ACC112 (cell line): ENCODE data around the gene FGF22.

ENCODE experiments used
- H2AFZ ChIP-seq: fragments of 200-600 bp; sonication (generic); one replicate; pipeline ENCODE4 v1.6.0; 2017; ENCODE audit warnings: antibody characterized with exemption, low read length; ENCODE audit not compliant: unreplicated experiment
- H3K27ac ChIP-seq: fragments of 200-600 bp; sonication (generic); 2 replicates; pipeline ENCODE4 v1.5.1; 2014; ENCODE audit warnings: low read depth, mild to moderate bottlenecking, antibody characterized with exemption, low read length, moderate library complexity
- H3K27me3 ChIP-seq: fragments of 200-600 bp; sonication (generic); 2 replicates; pipeline ENCODE4 v1.6.1; 2014; ENCODE audit warnings: mild to moderate bottlenecking, antibody characterized with exemption, low read length, moderate library complexity, mixed read lengths; ENCODE audit not compliant: insufficient read depth
- H3K36me3 ChIP-seq: fragments of 200-600 bp; sonication (generic); 2 replicates; pipeline ENCODE4 v1.6.1; 2016; ENCODE audit warnings: mild to moderate bottlenecking, antibody characterized with exemption, low read length, moderate library complexity, mixed read lengths; ENCODE audit not compliant: insufficient read depth
- H3K4me1 ChIP-seq: fragments of 200-600 bp; sonication (generic); one replicate; pipeline ENCODE4 v1.6.1; 2016; ENCODE audit warnings: low read length, mixed read lengths; ENCODE audit not compliant: insufficient read depth, unreplicated experiment, control insufficient read depth
- H3K4me3 ChIP-seq: fragments of 200-600 bp; sonication (generic); 2 replicates; pipeline ENCODE4 v1.5.1; 2014; ENCODE audit warnings: mild to moderate bottlenecking, low read depth, low read length
- H3K79me2 ChIP-seq: fragments of 200-600 bp; sonication (generic); one replicate; pipeline ENCODE4 v1.6.0; 2016; ENCODE audit warnings: low read length; ENCODE audit not compliant: control insufficient read depth, unreplicated experiment, insufficient read depth

The FGF22 gene

GRCh38 chr19:633786-634639 lies 5.7 kb upstream of the FGF22 start:
- Histone ChIP-seq H3K4me3 (peak overlapping the region; percentile 99), H3K79me2 (peaks cover 3% of the 10 kb centered on the region), H2AFZ (peak overlapping the region; percentile 59), H3K27me3 (no peaks in the 10 kb centered on the region), H3K27ac (peak overlapping the region; percentile 50), H3K36me3 (no peaks in the 10 kb centered on the region), H3K4me1 (peaks cover 5% of the 10 kb centered on the region)

DNA sequence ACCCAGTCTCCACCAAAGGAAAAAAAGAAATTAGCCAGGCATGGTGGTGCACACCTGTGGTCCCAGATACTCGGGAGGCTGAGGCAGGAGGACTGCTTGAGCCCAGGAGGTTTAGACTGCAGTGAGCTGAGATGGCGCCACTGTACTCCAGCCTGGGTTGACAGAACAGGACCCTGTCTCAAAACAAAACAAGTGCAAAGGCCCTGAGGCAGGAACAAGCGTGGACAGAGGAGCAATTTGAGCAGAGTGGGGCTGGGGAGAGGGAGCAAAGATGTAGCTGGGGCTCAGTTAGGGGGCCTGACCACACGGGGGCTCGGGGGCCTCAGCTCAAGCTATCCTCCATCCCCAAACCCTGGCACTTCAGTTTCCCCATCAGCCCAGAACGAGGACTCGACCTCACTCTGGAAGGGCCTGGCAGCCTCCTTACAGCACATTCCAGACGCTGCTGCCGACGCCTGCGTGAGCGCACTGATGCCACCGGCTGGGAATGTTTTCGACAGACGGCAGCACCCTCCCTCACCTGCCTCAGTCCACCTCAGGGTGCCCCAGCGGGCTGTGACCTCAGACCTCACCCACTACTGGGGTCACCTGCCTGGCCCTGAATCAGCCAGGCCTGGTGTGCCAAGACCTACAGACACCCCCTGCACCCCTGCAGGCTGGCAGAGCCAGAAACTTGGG lies 4.6 kb upstream of the FGF22 start:
- H3K27me3 ChIP-seq = no peaks in the 10 kb centered on the region
- H3K4me1 ChIP-seq = peaks cover 5% of the 10 kb centered on the region
- H3K79me2 ChIP-seq = peaks cover 3% of the 10 kb centered on the region
- H3K4me3 ChIP-seq = no peak overlapping the region
- no peak overlapping the region for H2AFZ ChIP-seq
- no peaks in the 10 kb centered on the region for H3K36me3 ChIP-seq
- no peak overlapping the region for H3K27ac ChIP-seq

DNA sequence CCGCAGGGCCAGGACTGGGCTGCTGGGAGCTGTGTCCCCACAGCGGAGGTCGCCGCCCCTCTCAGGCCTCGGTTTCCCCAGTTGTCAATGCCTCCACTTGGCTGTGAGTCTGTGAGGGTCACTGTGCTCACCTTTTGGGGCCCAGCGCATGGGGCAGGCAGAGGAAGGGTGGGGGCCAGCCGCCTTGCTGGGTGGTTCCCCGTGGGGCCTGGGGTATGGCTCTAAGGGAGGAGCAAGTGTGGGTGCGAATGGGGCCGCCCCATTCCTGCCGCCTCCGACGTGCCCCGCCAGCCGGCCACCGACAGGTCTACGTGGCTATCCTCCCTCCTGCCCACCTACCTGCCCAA lies 800 bp upstream of the FGF22 start:
- Histone ChIP-seq H3K27me3 (no peaks in the 10 kb centered on the region), H3K79me2 (no peaks in the 10 kb centered on the region), H3K4me3 (peak overlapping the region; percentile 40), H3K36me3 (no peaks in the 10 kb centered on the region), H3K4me1 (no peaks in the 10 kb centered on the region), H3K27ac (no peak overlapping the region), H2AFZ (no peak overlapping the region)

GRCh38 chr19:640161-640558 lies 481 bp downstream of the FGF22 start:
- H2AFZ ChIP-seq = no peak overlapping the region

GRCh38 chr19:640606-641189 lies 1.0 kb downstream of the FGF22 start:
- H3K79me2 ChIP-seq = no peaks in the 10 kb centered on the region
- H2AFZ ChIP-seq = no peak overlapping the region
- no peaks in the 10 kb centered on the region for H3K4me1 ChIP-seq
- no peak overlapping the region for H3K27ac ChIP-seq
- H3K36me3 ChIP-seq = no peaks in the 10 kb centered on the region
- H3K27me3 ChIP-seq = no peaks in the 10 kb centered on the region
- no peak overlapping the region for H3K4me3 ChIP-seq

More at GRCh38 chr19:640161-640558, 481 bp downstream of the FGF22 start:
- Histone ChIP-seq H3K4me3 (0 out of 2 replicates have a peak overlapping the region, but pooled peaks have one; percentile 37), H3K27me3 (no peaks in the 10 kb centered on the region), H3K79me2 (no peaks in the 10 kb centered on the region), H3K27ac (no peak overlapping the region), H3K4me1 (no peaks in the 10 kb centered on the region), H3K36me3 (no peaks in the 10 kb centered on the region)

DNA sequence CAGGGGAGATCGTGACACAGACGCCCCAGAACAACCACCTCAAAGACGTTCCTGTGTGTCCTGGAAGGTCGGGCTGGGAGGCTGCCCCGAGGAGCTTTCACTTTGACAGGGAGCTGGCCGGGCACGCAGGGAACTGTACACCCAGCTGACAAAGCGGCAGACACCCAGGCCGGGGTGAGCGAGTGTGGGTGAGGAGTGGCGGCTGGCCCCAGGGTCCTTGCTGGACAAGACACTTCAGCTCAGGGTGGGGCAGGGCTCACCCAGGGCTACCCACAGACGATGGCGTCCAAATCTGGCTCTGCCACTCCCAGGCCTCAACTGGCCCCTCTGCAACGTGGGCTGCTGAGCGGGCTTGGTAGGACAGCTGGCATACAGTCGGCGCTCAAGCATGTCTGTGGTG lies 2.0 kb downstream of the FGF22 start:
- Histone ChIP-seq H3K27me3 (no peaks in the 10 kb centered on the region), H3K4me1 (no peaks in the 10 kb centered on the region), H3K4me3 (no peak overlapping the region), H3K27ac (no peak overlapping the region), H2AFZ (no peak overlapping the region), H3K36me3 (no peaks in the 10 kb centered on the region), H3K79me2 (no peaks in the 10 kb centered on the region)

DNA sequence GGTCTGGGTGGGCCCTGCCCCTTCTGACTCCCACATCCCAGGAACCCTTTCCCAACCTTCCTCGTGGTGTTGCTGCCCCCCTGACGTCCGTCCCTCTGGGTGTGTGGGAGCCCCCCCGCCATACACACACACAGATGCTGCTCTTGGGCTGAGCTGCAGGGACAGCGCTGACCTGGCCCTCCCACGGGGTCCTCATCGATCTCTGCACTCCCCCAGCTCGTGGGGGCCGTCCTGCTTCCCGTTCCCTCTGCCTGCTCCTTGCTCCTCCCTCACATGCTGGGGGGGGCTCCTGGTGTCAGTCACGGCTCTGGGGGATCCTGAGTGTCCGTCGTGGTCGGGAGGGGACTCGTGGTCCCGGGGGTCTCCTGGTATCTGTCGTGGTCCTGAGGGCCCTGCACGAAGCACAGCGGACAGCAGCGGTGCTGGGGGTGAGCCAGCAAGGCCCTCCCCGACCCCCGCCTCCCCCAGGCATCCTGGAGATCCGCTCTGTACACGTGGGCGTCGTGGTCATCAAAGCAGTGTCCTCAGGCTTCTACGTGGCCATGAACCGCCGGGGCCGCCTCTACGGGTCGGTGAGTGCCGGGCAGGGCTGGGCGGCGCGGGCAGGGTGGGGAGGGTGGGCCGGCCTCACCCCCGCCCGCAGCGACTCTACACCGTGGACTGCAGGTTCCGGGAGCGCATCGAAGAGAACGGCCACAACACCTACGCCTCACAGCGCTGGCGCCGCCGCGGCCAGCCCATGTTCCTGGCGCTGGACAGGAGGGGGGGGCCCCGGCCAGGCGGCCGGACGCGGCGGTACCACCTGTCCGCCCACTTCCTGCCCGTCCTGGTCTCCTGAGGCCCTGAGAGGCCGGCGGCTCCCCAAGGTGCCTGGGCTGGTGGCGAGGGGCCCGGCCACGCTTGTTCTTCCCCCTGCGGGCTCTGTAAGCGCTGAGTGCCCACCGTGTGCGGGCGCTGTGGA lies 3.4 kb downstream of the FGF22 start:
- Histone ChIP-seq H3K4me1 (no peaks in the 10 kb centered on the region), H3K27me3 (no peaks in the 10 kb centered on the region), H2AFZ (no peak overlapping the region), H3K36me3 (no peaks in the 10 kb centered on the region), H3K27ac (no peak overlapping the region), H3K79me2 (no peaks in the 10 kb centered on the region), H3K4me3 (no peak overlapping the region)

DNA sequence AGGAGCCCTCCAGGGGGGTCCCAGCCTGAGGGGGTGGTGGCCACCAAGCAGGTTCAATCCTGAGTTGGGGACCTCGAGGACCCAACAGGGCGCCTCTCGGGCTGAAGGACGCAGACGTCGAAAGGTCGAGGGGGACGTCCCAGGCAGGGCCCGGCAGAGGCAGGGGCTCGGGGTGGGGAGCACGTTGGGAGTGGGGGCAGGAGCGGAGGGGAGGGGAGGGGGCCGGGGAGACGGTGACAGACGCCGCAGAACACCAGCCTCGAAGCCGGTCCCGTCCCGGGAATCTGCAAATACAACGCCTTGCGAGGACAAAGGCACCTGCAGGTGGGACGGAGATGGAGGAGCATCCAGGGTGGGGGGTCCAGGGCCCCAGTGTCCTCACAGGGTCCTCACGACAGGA lies 4.1 kb downstream of the FGF22 start:
- Histone ChIP-seq H3K4me1 (no peaks in the 10 kb centered on the region), H3K4me3 (no peak overlapping the region), H2AFZ (no peak overlapping the region), H3K27me3 (no peaks in the 10 kb centered on the region), H3K36me3 (no peaks in the 10 kb centered on the region), H3K27ac (no peak overlapping the region), H3K79me2 (no peaks in the 10 kb centered on the region)

GRCh38 chr19:644363-644762 lies 4.7 kb downstream of the FGF22 start:
- Histone ChIP-seq H3K27ac (no peak overlapping the region), H3K27me3 (no peaks in the 10 kb centered on the region), H3K4me1 (no peaks in the 10 kb centered on the region), H3K79me2 (no peaks in the 10 kb centered on the region), H3K4me3 (no peak overlapping the region), H3K36me3 (no peaks in the 10 kb centered on the region), H2AFZ (no peak overlapping the region)

DNA sequence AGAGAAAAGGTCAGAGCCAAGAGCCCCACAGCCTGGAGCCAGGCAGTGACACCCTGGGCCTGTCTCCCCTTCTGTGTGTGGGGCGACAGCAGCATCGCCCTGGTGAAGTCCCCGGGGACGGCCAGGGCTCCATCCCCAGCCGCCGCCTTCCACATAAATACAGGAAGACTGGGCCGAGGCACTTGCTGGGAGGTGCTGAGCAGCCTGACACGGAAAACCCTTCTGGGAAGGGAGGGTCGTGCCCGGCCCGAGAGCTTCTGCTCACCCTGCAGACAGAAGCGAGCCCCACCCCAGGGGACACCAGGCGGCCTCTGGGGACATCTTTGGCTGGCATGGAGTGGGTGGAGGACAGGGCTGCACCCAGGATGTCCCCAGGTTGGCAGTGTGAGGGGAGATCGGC lies 5.1 kb downstream of the FGF22 start:
- Histone ChIP-seq H3K79me2 (no peaks in the 10 kb centered on the region), H3K4me3 (no peak overlapping the region), H3K27me3 (no peaks in the 10 kb centered on the region), H2AFZ (no peak overlapping the region), H3K4me1 (no peaks in the 10 kb centered on the region), H3K36me3 (no peaks in the 10 kb centered on the region), H3K27ac (no peak overlapping the region)
